Aortic smooth muscle cell (primary cell): ENCODE measurements around the gene TMIE. TPM values are rescaled to one million over a fixed set of nuclear protein-coding genes. Genes with fewer than 3 reads are reported as not detected.

Source experiments
- total RNA-seq: library from RNA; depleted of rRNA; stranded (reverse); fragments of >200 nt; gene quantifications from 2 replicates; pipeline ENCODE4 v1.2.3, GENCODE V29; 2014

TMIE gene
- 0.06 and 0.13 TPM in 2 replicates for total RNA-seq

DNA sequence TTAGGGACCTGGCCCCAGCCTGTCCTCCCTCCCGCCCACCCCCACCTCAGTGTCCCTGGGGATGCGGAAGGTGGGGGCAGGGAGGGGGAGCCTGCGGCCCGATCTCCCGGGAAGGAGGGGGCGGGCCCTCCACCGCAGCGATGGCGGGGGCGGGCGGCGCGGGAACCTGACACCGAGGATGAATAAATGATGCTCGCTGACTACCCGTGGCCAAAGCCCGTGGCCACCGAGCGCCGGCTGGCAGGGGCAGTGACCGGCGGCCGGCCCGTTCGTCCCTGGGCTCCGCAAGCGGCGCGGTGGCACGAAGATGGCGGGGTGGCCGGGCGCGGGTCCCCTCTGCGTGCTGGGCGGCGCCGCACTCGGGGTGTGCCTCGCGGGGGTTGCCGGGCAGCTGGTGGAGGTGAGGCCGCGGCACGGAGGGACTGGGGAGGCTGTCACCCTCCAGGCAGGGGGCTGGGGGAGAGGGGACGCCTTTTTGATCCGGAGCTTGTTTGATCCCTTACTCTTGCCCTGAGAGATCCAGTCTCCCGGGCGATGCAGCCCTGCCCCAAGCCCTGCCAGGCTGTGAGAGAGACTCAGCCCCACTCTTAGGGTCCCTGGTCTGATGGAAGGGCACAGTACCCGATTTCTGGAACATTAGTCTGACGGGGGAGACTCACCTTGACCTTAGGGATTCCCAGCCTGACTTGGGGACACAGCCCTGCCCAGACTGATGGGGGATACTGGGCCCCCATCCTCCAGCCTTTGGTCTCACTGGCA lies at the start of gene TMIE:
TMIE (plus strand) TSS at position 212 of the 759 bp plus-strand sequence; CDS start at position 308, 96 bp downstream.

GRCh38 chr3:46693038-46693891 lies 7.9 kb upstream of the TMIE start, which contains the start of gene ALS2CL:
TSS of gene ALS2CL (minus strand) at chr3:46693679. CDS start at chr3:46689440, 4,239 bp downstream.

DNA sequence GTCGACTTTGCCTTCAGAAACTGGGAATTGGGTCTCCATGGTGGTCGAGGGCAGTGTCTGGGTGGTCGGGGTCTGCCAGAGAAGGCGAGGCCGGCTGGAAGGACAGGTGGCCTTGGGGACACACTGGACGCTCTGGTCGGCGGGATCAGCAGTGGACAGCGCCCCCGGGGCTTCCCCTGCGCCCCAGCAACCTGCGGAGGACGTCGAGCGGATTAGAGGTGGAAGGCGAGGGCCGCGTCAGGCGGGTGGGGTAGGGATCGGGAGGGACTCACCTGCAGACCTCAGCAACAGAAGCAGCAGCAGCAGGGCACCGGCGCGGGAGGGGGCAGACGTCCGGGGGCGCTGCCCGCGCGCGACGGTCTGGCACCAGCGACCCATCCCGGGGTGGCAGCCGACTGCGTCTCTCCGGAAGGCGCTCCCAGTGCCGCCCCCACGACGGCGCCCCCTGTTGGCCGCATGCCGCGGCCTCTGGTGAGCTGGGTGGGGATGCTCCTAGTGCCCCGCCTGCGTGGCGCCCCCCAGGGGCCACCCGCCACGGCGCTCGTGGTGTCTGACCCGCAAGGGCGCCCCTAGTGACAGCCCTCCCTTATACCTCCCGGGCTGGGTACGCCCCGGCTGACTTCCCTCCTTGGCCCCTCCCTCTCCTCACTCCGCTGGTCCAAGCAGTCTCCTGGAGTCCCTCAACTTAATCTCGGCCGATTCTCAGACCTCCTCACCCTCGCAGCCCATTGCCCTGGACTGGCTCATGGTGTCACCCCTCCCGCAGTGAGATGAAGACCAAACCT lies 16.4 kb downstream of the TMIE start, which contains the start of gene PRSS50:
PRSS50 (minus strand) TSS at position 423 of the 785 bp plus-strand sequence; CDS start at position 378, 45 bp downstream.

Other genes with a start within 250 kb of the TMIE start
- not detected in 2 replicates for gene LTF, start 236.5 kb upstream of the TMIE start, total RNA-seq
- not detected in 2 replicates for gene RTP3, start 203.4 kb upstream of the TMIE start, total RNA-seq
- 0.13 and 0.31 TPM in 2 replicates for gene LRRC2, start 135.1 kb upstream of the TMIE start, total RNA-seq
- not detected in 2 replicates for gene FAM240A, start 88.9 kb upstream of the TMIE start, total RNA-seq
- gene ALS2CL, start 7.7 kb upstream of the TMIE start, total RNA-seq, result 1.7 and 3.2 TPM in 2 replicates
- gene PRSS50, start 16.5 kb downstream of the TMIE start, total RNA-seq, result not detected in 2 replicates
- not detected in 2 replicates for gene MYL3, start 162.1 kb downstream of the TMIE start, total RNA-seq
- 0.06 and 0.13 TPM in 2 replicates for gene PTH1R, start 176.3 kb downstream of the TMIE start, total RNA-seq